ENCODE data around the gene ANKRD55. TPM values are rescaled to one million over a fixed set of nuclear protein-coding genes. Genes with fewer than 3 reads are reported as not detected.

ANKRD55 gene
- total RNA-seq, 4 donors from 2014 or later: 0.23 TPM; not detected in 3

- no peak overlapping the region for H3K4me3 ChIP-seq
- WGBS: 85% methylated on average over 7 of the region's 7 CpGs
- TF ChIP-seq EP300 (IDR thresholded peaks at IDR 0.05) (no peak), POLR2AphosphoS5 (IDR thresholded peaks at IDR 0.05) (no peak), POLR2A (IDR thresholded peaks at IDR 0.05) (no peak), CTCF (IDR thresholded peaks at IDR 0.05) (no peak)
- H3K36me3 ChIP-seq: no peaks in the 10 kb centered on the region
- DNase-seq (ENCODE audit: low spot score in 2 of 2): no peak
- H3K27me3 ChIP-seq: no peaks in the 10 kb centered on the region
- no peak overlapping the region for H3K27ac ChIP-seq
- H3K9me3 ChIP-seq: no peaks in the 10 kb centered on the region
- peaks cover 3% of the 10 kb centered on the region for H3K4me1 ChIP-seq
These were observed 45.2 kb upstream of the ANKRD55 start for GRCh38 chr5:56278335-56278753.

- H3K4me1 ChIP-seq: peaks cover 3% of the 10 kb centered on the region
- WGBS: 63% methylated on average over 2 of the region's 2 CpGs
- H3K27ac ChIP-seq: no peak overlapping the region
- no peaks in the 10 kb centered on the region for H3K9me3 ChIP-seq
- H3K36me3 ChIP-seq: no peaks in the 10 kb centered on the region
- no peak for DNase-seq (ENCODE audit: low spot score in 2 of 2)
- H3K27me3 ChIP-seq: no peaks in the 10 kb centered on the region
- TF ChIP-seq EP300 (IDR thresholded peaks at IDR 0.05) (no peak), CTCF (IDR thresholded peaks at IDR 0.05) (no peak), POLR2AphosphoS5 (IDR thresholded peaks at IDR 0.05) (no peak), POLR2A (IDR thresholded peaks at IDR 0.05) (no peak)
- H3K4me3 ChIP-seq: no peak overlapping the region
These were observed 44.4 kb upstream of the ANKRD55 start for GRCh38 chr5:56277573-56277972.

- Histone ChIP-seq H3K9me3 (no peaks in the 10 kb centered on the region), H3K4me1 (peaks cover 13% of the 10 kb centered on the region), H3K27ac (no peak overlapping the region), H3K4me3 (no peak overlapping the region), H3K27me3 (no peaks in the 10 kb centered on the region), H3K36me3 (no peaks in the 10 kb centered on the region)
- no peak for DNase-seq (ENCODE audit: low spot score in 2 of 2)
- TF ChIP-seq POLR2A (IDR thresholded peaks at IDR 0.05) (no peak), CTCF (IDR thresholded peaks at IDR 0.05) (no peak), EP300 (IDR thresholded peaks at IDR 0.05) (no peak), POLR2AphosphoS5 (IDR thresholded peaks at IDR 0.05) (no peak)
- WGBS: 79% methylated on average over 4 of the region's 4 CpGs
These were observed 40.3 kb upstream of the ANKRD55 start for GRCh38 chr5:56273376-56273955.

GRCh38 chr5:56272765-56273164 lies 39.6 kb upstream of the ANKRD55 start:
- Histone ChIP-seq H3K4me1 (peaks cover 13% of the 10 kb centered on the region), H3K27me3 (no peaks in the 10 kb centered on the region), H3K4me3 (no peak overlapping the region), H3K9me3 (no peaks in the 10 kb centered on the region), H3K36me3 (no peaks in the 10 kb centered on the region), H3K27ac (no peak overlapping the region)
- TF ChIP-seq POLR2AphosphoS5 (IDR thresholded peaks at IDR 0.05) (no peak), EP300 (IDR thresholded peaks at IDR 0.05) (no peak), POLR2A (IDR thresholded peaks at IDR 0.05) (no peak), CTCF (IDR thresholded peaks at IDR 0.05) (no peak)
- no peak for DNase-seq (ENCODE audit: low spot score in 2 of 2)
- WGBS: 90% methylated on average over 2 of the region's 2 CpGs

- H3K27me3 ChIP-seq: no peaks in the 10 kb centered on the region
- H3K4me3 ChIP-seq: no peak overlapping the region
- H3K36me3 ChIP-seq: no peaks in the 10 kb centered on the region
- peak; percentile 98 for TF ChIP-seq CTCF (IDR thresholded peaks at IDR 0.05)
- no peak for TF ChIP-seq EP300 (IDR thresholded peaks at IDR 0.05)
- peak in 1 of 3 donors; percentile 28 for TF ChIP-seq POLR2AphosphoS5 (IDR thresholded peaks at IDR 0.05)
- no peak for TF ChIP-seq POLR2A (IDR thresholded peaks at IDR 0.05)
- WGBS: 20% methylated on average over 6 of the region's 6 CpGs
- no peak overlapping the region for H3K27ac ChIP-seq
- DNase-seq (ENCODE audit: low spot score in 2 of 2): peak; percentile 82 to 89
- H3K9me3 ChIP-seq: no peaks in the 10 kb centered on the region
- H3K4me1 ChIP-seq: peaks cover 13% of the 10 kb centered on the region
These were observed 37.6 kb upstream of the ANKRD55 start for GRCh38 chr5:56270568-56271392.

All from suprapubic skin (tissue), 4 donors.